Activated naive CD8-positive, alpha-beta T cell treated with anti-CD3 and anti-CD28 coated beads, Interleukin-2, amount 50 U/mL, for 24 hours (primary cell): ENCODE data around the gene CBX1.

Experiments
- ATAC-seq: fragments of 150-1000 bp; cut with Tn5 transposase; one replicate; pipeline ENCODE4 v1.10.0; 2021
- DNase-seq: peaks from one replicate; pipeline ENCODE4 v3.0.0; 2021
- H3K27ac Mint-ChIP-seq: one replicate; pipeline ENCODE4 v1.8.0; 2021; ENCODE audit warnings: mild to moderate bottlenecking, mixed read lengths
- H3K27me3 Mint-ChIP-seq: one replicate; pipeline ENCODE4 v1.8.0; 2021; ENCODE audit warnings: mixed read lengths
- H3K36me3 Mint-ChIP-seq: one replicate; pipeline ENCODE4 v1.8.0; 2021; ENCODE audit warnings: low read depth, mixed read lengths
- H3K4me1 Mint-ChIP-seq: one replicate; pipeline ENCODE4 v1.8.0; 2021; ENCODE audit warnings: mixed read lengths
- H3K4me3 Mint-ChIP-seq: one replicate; pipeline ENCODE4 v1.8.0; 2021; ENCODE audit warnings: mild to moderate bottlenecking, moderate library complexity, mixed read lengths
- H3K9me3 Mint-ChIP-seq: one replicate; pipeline ENCODE4 v1.8.0; 2021; ENCODE audit warnings: mixed read lengths

CBX1 gene

GRCh38 chr17:48129981-48130380 is 28.7 kb upstream of the CBX1 start:
- H3K4me1 Mint-ChIP-seq, result no peaks in the 10 kb centered on the region
- no peak overlapping the region for H3K27ac Mint-ChIP-seq
- DNase-seq (no peak), ATAC-seq (no peak)
- H3K36me3 Mint-ChIP-seq, result no peaks in the 10 kb centered on the region
- no peaks in the 10 kb centered on the region for H3K27me3 Mint-ChIP-seq
- H3K9me3 Mint-ChIP-seq, result no peaks in the 10 kb centered on the region
- H3K4me3 Mint-ChIP-seq, result no peak overlapping the region

DNA sequence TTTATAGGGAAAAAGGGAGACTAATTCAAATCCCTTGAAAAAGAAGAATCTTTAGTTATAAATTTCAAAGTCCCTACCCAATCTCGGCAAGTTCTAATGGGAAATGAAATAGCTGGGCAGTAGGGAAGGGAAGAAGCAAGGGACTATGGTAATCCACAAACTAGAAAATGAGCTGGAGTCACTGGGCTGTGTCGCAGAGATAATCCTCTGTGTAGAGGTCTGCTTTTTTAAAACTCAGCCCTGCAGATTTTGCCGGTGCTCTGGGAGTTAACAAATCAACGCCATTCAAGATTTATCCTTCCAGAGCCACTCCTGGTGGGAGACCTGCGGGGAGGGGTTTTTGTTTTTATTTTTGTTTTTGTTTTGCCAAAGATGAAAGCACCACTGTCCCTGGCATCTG is 27.1 kb upstream of the CBX1 start:
- no peaks in the 10 kb centered on the region for H3K4me1 Mint-ChIP-seq
- H3K36me3 Mint-ChIP-seq, result peaks cover 2% of the 10 kb centered on the region
- H3K27me3 Mint-ChIP-seq, result no peaks in the 10 kb centered on the region
- H3K27ac Mint-ChIP-seq, result no peak overlapping the region
- DNase-seq (no peak), ATAC-seq (no peak)
- H3K9me3 Mint-ChIP-seq, result no peaks in the 10 kb centered on the region
- no peak overlapping the region for H3K4me3 Mint-ChIP-seq

DNA sequence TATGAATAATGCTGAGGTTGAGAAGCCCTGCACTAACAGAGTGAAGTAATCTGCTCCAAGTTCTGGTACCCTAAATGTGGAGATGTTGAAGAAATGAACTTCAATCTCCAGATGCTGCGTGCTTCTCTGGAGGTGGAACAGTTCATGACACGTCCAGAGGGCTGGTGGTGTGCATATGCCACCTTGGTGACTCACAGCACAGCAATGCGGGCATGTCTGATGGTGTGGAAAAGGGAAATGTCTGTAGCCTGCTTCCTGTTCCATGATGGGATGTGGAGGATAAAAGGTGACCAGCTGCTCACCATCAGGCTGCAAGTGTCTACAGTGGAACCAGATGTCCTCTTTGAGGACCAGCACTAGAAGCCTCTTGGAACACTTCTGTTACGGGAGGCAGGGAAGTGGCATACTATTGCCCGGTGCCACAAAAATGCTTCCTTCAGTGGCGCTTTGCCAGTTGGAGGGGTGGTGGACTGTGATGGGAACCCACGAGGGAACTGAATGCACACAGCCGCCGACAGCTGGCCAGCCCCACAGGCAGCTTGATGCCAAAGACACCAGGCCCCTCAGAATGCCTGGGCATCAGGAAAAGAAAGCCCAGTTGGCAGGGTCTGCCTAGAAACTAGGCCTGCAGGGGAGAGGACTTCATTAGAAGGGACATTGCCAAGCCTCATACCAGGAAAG is 26.2 kb upstream of the CBX1 start:
- Mint-ChIP-seq H3K36me3 (peaks cover 8% of the 10 kb centered on the region), H3K4me1 (no peaks in the 10 kb centered on the region), H3K4me3 (no peak overlapping the region), H3K9me3 (no peaks in the 10 kb centered on the region), H3K27ac (no peak overlapping the region), H3K27me3 (no peaks in the 10 kb centered on the region)
- ATAC-seq, result no peak
- DNase-seq, result no peak

GRCh38 chr17:48126532-48126850 is 25.2 kb upstream of the CBX1 start:
- Mint-ChIP-seq H3K9me3 (no peaks in the 10 kb centered on the region), H3K27ac (no peak overlapping the region)

DNA sequence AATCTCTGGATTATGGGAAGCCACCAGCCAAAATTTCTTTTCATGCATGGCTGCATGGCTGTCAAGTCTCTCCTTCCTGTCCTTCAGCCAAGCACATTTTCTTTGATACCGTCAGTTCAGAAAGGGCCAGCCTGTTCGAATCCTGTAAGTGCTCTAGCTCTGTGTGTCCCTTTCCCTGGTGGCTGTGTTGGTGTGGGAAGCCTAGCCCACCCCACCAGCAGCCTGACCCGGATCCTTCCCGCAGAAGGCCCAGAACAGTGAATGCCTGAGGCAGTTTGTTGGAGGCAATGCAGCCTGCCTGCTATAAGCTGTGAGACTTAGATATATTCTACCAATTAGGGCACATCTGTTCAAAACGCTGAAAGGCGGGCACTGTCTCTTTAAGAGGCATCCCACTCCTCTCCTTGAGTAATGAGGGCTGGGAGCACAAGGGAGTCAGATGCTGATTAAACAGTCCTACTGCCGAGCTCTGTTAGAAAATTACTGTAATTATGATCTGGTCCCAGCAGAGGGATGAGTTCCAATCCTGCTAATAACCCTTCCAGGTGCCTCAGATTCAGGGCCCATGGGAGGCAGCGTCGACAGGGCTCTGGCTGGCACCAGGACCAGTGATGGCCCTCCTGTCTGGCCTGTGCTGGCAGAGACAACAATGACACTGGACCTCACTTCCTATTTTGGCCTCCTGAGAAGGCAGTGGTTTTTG is 24.7 kb upstream of the CBX1 start:
- Mint-ChIP-seq H3K27ac (no peak overlapping the region), H3K4me1 (no peaks in the 10 kb centered on the region), H3K4me3 (no peak overlapping the region), H3K9me3 (no peaks in the 10 kb centered on the region), H3K27me3 (no peaks in the 10 kb centered on the region), H3K36me3 (peaks cover 17% of the 10 kb centered on the region)
- DNase-seq, result no peak
- no peak for ATAC-seq

More at GRCh38 chr17:48126532-48126850, 25.2 kb upstream of the CBX1 start:
- H3K4me1 Mint-ChIP-seq, result no peaks in the 10 kb centered on the region
- peaks cover 12% of the 10 kb centered on the region for H3K36me3 Mint-ChIP-seq
- no peak overlapping the region for H3K4me3 Mint-ChIP-seq
- no peak for ATAC-seq
- no peaks in the 10 kb centered on the region for H3K27me3 Mint-ChIP-seq
- DNase-seq, result no peak

DNA sequence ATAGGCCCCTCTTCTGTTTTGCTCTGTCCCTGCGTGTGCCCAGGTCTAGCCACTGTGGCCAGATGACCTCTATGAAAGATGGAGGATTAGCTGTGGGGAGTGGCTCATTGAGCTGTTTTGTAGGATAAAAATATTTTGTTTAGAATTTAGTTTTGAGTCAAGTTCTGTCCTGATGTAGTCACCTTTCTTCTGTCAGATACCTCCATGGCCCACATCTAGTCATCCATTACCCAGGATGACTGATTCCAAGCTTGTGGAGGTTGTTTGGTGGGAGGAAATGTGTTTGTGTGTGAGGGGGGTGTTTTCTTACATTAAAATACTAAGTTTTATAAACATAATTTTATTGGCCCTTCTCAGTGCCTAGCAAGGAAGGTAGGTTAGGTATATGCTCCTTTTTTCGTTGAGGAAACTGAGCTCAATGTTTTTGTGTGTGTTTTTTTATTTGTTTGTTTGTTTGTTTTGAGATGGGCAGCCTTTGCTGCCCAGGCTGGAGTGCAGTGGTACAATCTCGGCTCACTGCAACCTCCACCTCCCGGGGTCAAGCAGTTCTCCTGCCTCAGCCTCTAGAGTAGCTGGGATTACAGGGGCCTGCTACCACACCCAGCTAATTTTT is 22.6 kb upstream of the CBX1 start:
- no peaks in the 10 kb centered on the region for H3K4me1 Mint-ChIP-seq
- peaks cover 23% of the 10 kb centered on the region for H3K36me3 Mint-ChIP-seq
- H3K27me3 Mint-ChIP-seq, result no peaks in the 10 kb centered on the region

DNA sequence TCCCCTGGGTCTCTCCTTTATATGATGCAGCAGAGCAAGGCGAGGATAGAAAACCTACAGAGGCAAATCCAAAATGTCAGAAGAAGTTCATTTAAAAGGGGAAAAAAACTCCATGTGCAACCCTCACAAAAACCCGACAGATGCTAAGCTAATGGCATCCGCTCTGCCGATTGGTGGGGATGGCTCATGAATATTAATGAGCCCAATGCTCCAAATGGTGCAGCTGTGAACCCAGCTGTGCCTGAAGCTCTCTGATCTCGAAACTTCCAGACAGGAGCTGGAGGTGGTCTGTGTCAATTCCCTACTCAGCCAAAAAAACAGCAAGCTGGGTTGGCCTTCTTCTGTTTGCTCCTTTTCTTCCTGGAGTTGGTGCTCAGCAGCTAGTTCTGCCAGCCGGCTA is 21.8 kb upstream of the CBX1 start:
- no peaks in the 10 kb centered on the region for H3K9me3 Mint-ChIP-seq
- ATAC-seq (no peak), DNase-seq (no peak)
- no peak overlapping the region for H3K4me3 Mint-ChIP-seq
- no peaks in the 10 kb centered on the region for H3K27me3 Mint-ChIP-seq
- H3K36me3 Mint-ChIP-seq, result peaks cover 26% of the 10 kb centered on the region
- H3K4me1 Mint-ChIP-seq, result no peaks in the 10 kb centered on the region
- no peak overlapping the region for H3K27ac Mint-ChIP-seq

More for the DNA sequence above, 22.6 kb upstream of the CBX1 start:
- no peak for DNase-seq
- no peak for ATAC-seq
- no peak overlapping the region for H3K4me3 Mint-ChIP-seq
- H3K27ac Mint-ChIP-seq, result no peak overlapping the region
- no peaks in the 10 kb centered on the region for H3K9me3 Mint-ChIP-seq

GRCh38 chr17:48122665-48123045 is 21.4 kb upstream of the CBX1 start:
- no peaks in the 10 kb centered on the region for H3K27me3 Mint-ChIP-seq
- no peak overlapping the region for H3K27ac Mint-ChIP-seq
- ATAC-seq (no peak), DNase-seq (no peak)
- H3K4me1 Mint-ChIP-seq, result no peaks in the 10 kb centered on the region
- peaks cover 29% of the 10 kb centered on the region for H3K36me3 Mint-ChIP-seq
- no peak overlapping the region for H3K4me3 Mint-ChIP-seq
- H3K9me3 Mint-ChIP-seq, result no peaks in the 10 kb centered on the region

GRCh38 chr17:48121923-48122664 is 20.8 kb upstream of the CBX1 start:
- ATAC-seq (no peak), DNase-seq (no peak)
- H3K27ac Mint-ChIP-seq, result no peak overlapping the region
- H3K4me3 Mint-ChIP-seq, result no peak overlapping the region
- H3K4me1 Mint-ChIP-seq, result no peaks in the 10 kb centered on the region
- no peaks in the 10 kb centered on the region for H3K27me3 Mint-ChIP-seq
- no peaks in the 10 kb centered on the region for H3K9me3 Mint-ChIP-seq
- peaks cover 29% of the 10 kb centered on the region for H3K36me3 Mint-ChIP-seq

DNA sequence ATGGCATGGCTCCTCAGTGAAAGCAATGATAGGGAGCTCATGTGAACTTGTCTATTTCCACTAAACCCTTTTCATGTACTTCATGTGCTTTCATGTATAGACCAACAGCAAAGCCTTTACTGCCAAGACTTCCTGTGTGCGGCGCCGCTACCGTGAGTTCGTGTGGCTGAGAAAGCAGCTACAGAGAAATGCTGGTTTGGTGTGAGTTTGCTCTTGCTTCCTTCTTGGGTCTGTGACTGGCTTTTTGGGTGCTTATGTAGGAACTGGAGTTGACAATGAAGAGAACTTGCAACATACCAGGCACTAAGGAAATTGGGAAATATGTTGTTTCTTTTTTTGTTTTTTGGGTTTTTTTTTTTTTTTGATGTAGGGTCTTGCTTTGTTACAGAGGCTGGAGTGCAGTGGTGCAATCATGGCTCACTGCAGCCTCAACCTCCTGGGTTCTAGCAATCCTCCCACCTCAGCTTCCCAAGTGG is 12.0 kb upstream of the CBX1 start:
- H3K36me3 Mint-ChIP-seq, result peaks cover 23% of the 10 kb centered on the region
- ATAC-seq (peak; percentile 25), DNase-seq (peak; percentile 31)
- H3K9me3 Mint-ChIP-seq, result no peaks in the 10 kb centered on the region
- H3K4me3 Mint-ChIP-seq, result peak overlapping the region; percentile 68
- H3K4me1 Mint-ChIP-seq, result peaks cover 51% of the 10 kb centered on the region
- H3K27me3 Mint-ChIP-seq, result no peaks in the 10 kb centered on the region
- H3K27ac Mint-ChIP-seq, result peak overlapping the region; percentile 87

DNA sequence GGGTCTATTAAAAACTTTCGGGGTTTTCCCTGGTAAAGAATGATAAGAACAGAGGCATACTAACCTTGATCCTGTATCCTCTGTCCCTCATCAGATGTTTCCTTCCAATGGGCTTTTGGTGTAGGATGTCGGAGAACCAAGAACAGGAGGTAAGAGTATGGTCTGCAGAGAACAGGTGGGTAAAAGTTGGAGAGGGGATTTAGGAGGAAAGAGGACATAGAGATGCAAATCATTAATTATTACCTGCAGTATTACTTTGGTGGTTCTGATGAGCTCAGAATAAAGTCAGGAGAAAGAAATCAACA is 10.6 kb upstream of the CBX1 start:
- Mint-ChIP-seq H3K9me3 (no peaks in the 10 kb centered on the region), H3K4me1 (peaks cover 60% of the 10 kb centered on the region), H3K27ac (peak overlapping the region; percentile 87), H3K36me3 (peaks cover 19% of the 10 kb centered on the region), H3K4me3 (peak overlapping the region; percentile 70), H3K27me3 (no peaks in the 10 kb centered on the region)
- DNase-seq (no peak), ATAC-seq (no peak)

GRCh38 chr17:48110761-48111160 is 9.5 kb upstream of the CBX1 start:
- peaks cover 16% of the 10 kb centered on the region for H3K36me3 Mint-ChIP-seq
- DNase-seq, result no peak
- H3K9me3 Mint-ChIP-seq, result no peaks in the 10 kb centered on the region
- no peaks in the 10 kb centered on the region for H3K27me3 Mint-ChIP-seq
- peak overlapping the region; percentile 87 for H3K27ac Mint-ChIP-seq
- peak overlapping the region; percentile 45 for H3K4me3 Mint-ChIP-seq
- H3K4me1 Mint-ChIP-seq, result peaks cover 63% of the 10 kb centered on the region
- ATAC-seq, result no peak

- Mint-ChIP-seq H3K36me3 (peaks cover 5% of the 10 kb centered on the region), H3K4me3 (peak within 1 kb of the TSS; percentile 95), H3K27me3 (no peaks in the 10 kb centered on the region), H3K27ac (peak within 1 kb of the TSS; percentile 87), H3K4me1 (peaks cover 67% of the 10 kb centered on the region), H3K9me3 (peaks cover 7% of the 10 kb centered on the region)
- ATAC-seq (peak; percentile 92), DNase-seq (peak; percentile 93)
Measured at GRCh38 chr17:48107137-48108055, 6.1 kb upstream of the CBX1 start, which contains the start of gene SNX11. SNX11 (plus strand) TSS chr17:48107766; CDS start chr17:48112044, 4,278 bp downstream.

DNA sequence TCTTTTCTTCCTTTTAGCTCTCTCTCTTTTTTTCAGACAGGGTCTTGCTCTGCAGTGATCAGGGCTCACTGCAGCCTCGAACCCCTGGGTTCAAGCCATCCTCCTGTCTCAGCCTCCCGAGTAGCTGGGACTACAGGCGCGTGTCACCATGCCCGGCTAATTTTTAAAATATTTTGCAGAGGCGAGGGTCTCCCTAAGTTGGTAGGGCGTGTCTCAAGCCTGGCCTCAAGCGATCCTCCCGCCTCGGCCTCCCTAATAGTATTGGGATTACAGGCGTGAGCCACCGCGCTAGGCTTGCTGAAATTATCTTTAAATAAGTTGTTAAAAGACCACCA is 5.5 kb upstream of the CBX1 start:
- no peak for ATAC-seq
- peaks cover 8% of the 10 kb centered on the region for H3K9me3 Mint-ChIP-seq
- H3K4me1 Mint-ChIP-seq, result peaks cover 64% of the 10 kb centered on the region
- no peaks in the 10 kb centered on the region for H3K36me3 Mint-ChIP-seq
- peak overlapping the region; percentile 87 for H3K27ac Mint-ChIP-seq
- H3K4me3 Mint-ChIP-seq, result peak overlapping the region; percentile 95
- H3K27me3 Mint-ChIP-seq, result no peaks in the 10 kb centered on the region
- DNase-seq, result no peak
